ENCODE results near the gene SAXO1.

DNA sequence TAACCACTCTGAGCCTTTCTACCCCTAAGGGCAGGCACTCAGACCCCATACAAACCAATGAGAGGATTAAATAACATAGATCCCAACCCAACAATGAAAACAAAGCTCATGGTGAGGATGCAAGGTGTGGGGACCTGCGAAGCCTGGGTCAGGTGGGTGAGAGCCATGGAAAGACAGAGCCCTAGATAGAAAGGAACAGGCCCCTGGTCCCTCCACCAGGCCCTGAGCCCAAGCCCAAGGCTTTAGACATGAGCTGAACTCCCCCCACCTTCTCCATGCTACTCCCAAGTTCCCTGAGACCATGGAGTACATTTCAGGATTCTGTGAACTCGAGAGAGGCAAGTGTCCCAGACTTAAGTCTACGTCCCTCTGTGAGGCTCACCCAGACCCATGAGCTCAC lies 106.5 kb downstream of the SAXO1 start:
- TF ChIP-seq, protein P1, sequence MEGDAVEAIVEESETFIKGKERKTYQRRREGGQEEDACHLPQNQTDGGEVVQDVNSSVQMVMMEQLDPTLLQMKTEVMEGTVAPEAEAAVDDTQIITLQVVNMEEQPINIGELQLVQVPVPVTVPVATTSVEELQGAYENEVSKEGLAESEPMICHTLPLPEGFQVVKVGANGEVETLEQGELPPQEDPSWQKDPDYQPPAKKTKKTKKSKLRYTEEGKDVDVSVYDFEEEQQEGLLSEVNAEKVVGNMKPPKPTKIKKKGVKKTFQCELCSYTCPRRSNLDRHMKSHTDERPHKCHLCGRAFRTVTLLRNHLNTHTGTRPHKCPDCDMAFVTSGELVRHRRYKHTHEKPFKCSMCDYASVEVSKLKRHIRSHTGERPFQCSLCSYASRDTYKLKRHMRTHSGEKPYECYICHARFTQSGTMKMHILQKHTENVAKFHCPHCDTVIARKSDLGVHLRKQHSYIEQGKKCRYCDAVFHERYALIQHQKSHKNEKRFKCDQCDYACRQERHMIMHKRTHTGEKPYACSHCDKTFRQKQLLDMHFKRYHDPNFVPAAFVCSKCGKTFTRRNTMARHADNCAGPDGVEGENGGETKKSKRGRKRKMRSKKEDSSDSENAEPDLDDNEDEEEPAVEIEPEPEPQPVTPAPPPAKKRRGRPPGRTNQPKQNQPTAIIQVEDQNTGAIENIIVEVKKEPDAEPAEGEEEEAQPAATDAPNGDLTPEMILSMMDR (IDR thresholded peaks at IDR 0.05; ENCODE audit: low read depth, low read length): no peak
- TF ChIP-seq EZH2phosphoT487 (IDR thresholded peaks at IDR 0.05; ENCODE audit: low read depth): no peak

Data from OCI-LY3 (cell line).